IPS DF 19.7 (cell line): Measurements from ENCODE around the gene KAZN.

ENCODE experiments used
- DNase-seq: peaks from one replicate; pipeline ENCODE4 v3.0.0-alpha.2; 2013; ENCODE audit warnings: low read depth, low spot score

The KAZN gene

GRCh38 chr1:15088281-15088971 is 489.9 kb downstream of the KAZN start:
- DNase-seq, result no peak

GRCh38 chr1:15089258-15089992 is 490.9 kb downstream of the KAZN start:
- no peak for DNase-seq

GRCh38 chr1:15090373-15090772 is 491.9 kb downstream of the KAZN start:
- peak; percentile 59 for DNase-seq

- no peak for DNase-seq
These were observed 495.6 kb downstream of the KAZN start for GRCh38 chr1:15094056-15094455.

GRCh38 chr1:15094719-15095495 is 496.4 kb downstream of the KAZN start:
- no peak for DNase-seq

- no peak for DNase-seq
These were observed 497.0 kb downstream of the KAZN start for GRCh38 chr1:15095496-15095875.

- no peak for DNase-seq
These were observed 497.8 kb downstream of the KAZN start for GRCh38 chr1:15096293-15096692.

- DNase-seq, result no peak
These were observed 500.0 kb downstream of the KAZN start for GRCh38 chr1:15098176-15099125.

- no peak for DNase-seq
These were observed 501.1 kb downstream of the KAZN start for GRCh38 chr1:15099441-15100120.

GRCh38 chr1:15100121-15100879 is 501.8 kb downstream of the KAZN start:
- no peak for DNase-seq

- DNase-seq, result no peak
These were observed 502.6 kb downstream of the KAZN start for GRCh38 chr1:15100880-15101760.

GRCh38 chr1:15101801-15102200 is 503.3 kb downstream of the KAZN start:
- no peak for DNase-seq

- no peak for DNase-seq
These were observed 504.2 kb downstream of the KAZN start for GRCh38 chr1:15102646-15103045.

GRCh38 chr1:15103211-15103610 is 504.7 kb downstream of the KAZN start:
- DNase-seq, result no peak

GRCh38 chr1:15103906-15104305 is 505.4 kb downstream of the KAZN start:
- DNase-seq, result no peak

- DNase-seq, result no peak
These were observed 506.3 kb downstream of the KAZN start for GRCh38 chr1:15104768-15105167.

- DNase-seq, result no peak
These were observed 508.1 kb downstream of the KAZN start for GRCh38 chr1:15106608-15107007.

- no peak for DNase-seq
These were observed 508.7 kb downstream of the KAZN start for GRCh38 chr1:15107058-15107687.

- DNase-seq, result no peak
These were observed 509.4 kb downstream of the KAZN start for GRCh38 chr1:15107911-15108310.
